DMS 273 treated with DMSO at 0.1 percent for 48 hours (cell line): ENCODE results near the gene MBOAT2.

Source experiments
- DNase-seq: peaks from one replicate; lab custom pipeline; 2025; lab: John Stamatoyannopoulos, UW

MBOAT2 gene

DNA sequence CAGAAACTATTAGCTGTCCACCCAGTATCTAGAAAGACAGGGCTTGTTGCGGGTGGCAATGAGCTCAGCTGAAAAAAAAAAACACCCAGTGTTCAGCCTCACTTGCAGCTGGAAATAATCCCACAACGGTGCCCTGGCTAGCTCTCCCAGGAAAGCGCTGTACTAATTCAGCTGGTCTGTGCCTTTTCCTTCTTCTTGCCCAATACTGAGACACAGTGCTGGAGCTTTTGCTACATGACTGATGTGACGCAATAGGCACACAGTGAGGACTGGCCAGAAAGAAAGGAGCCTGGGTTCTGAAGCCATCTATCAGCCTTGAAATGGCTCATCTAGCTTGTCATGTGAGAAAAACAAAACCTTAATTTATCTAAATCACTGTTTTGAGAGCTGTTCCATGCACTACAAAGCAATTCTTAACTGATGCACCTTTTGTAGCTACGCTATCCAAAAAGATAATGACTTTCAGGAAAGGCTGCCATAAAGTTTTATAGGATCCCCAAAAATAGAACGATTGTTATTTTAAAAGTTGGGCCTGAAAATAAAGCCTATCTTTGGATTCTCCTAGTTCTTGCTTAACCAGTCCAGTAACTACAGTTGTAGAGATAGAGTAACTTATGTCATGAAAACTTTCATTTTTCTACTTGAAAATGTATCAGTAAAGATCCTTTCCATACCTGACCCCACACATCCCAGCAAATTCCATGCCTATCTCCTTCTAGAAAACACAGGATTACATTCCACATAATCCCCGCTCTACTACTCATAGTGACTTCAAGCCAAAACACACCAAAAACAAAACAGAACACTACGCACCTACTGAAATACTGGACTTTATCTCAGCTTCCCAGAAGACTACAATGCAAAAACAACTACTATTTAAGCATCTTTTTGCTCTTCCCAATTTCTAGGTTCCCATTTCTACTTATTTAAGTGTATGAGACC is 181.9 kb downstream of the MBOAT2 start:
- DNase-seq: no peak

GRCh38 chr2:8819948-8820347 is 183.5 kb downstream of the MBOAT2 start:
- DNase-seq: no peak

DNA sequence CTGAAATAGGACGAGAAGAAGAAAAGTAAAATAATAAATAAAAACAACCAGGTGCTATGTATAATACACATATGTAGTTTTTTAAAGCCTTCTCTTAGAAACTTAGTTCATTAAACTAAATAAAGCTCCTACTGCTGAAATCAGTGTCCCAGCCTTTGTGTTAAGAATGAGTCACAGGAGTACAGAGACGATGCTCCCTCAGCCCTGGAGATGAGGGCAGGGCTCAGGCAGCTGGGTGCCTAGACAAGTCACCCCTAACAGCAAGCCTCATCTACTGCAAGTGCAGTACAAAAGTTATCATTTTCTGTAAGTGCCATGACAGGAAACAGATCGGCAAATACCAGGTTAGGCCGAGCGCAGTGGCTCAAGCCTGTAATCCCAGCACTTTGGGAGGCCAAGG is 184.3 kb downstream of the MBOAT2 start:
- no peak for DNase-seq

- DNase-seq: no peak
Measured at GRCh38 chr2:8817221-8817620, 186.3 kb downstream of the MBOAT2 start.

GRCh38 chr2:8806885-8807704 is 196.4 kb downstream of the MBOAT2 start:
- no peak for DNase-seq

DNA sequence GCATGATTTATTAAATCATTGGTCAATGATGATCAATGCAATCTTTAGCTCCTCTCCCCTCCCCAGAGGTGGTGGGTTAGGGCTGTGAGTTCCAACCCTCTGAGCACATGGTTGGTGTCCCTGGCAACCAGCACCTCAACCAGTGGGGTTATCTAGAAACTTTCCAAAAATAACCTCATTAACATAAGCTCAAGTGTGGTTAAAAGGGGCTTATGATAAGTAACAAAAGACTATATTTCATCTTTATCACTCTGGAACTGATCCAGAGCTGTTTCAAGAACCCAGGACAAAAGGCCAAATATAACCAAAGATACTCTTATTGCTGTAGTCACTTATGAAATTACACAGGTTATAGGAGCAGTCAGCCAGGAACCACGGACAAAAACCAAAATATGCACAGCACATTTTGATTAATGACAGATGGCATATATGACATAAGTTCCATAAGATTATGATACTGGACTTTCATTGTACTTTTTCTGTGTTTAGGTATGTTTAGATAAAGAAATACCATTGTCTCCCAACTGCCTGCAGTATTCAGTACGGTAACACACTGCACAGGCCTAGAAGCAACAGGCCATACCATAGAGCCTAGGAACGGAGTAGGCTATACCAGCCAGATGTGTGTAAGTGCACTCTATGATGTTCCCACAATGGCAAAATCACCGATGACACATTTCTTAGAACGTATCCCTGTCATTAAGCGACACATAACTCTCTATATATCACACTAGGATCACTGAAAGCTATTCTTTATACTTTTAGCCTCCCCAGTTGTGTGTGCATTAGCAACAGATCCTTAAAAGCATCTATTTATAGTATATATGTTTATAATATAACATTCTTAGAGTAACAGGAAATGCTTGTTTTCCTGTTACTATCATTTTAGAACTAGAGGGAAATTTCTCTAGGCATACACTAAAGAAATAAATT is 197.9 kb downstream of the MBOAT2 start:
- DNase-seq: no peak

DNA sequence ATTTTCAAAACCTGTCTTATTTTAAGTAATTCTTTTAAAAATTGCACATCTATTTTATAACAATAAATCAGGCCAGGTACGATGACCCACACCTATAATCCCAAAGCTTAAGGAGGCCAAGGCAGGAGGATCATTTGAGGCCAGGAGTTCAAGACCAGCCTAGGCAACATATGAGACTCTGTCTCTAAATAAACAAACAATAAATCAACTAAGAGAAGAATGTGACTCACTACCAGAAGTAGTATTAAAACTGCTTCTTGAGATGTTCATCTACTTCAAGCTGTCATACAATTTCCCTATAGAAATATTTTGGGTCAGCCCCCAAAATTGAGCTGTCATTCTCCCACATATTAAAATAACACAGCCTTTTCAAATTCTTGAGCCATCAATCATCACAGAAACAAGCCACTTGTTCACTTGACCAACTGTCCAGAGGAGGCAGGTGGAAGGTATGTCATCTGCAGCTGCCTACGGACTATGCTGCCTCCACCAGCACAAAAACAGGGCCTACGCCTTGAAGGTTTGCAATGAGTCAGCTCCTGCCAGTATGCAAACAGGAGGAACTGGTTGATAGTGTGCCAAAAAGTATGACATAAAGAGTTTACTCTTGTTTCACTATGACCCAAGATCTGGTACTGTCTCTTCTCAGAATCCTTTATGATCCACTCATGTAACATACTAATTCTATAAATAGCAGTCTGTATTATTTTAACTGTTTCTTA is 199.7 kb downstream of the MBOAT2 start:
- DNase-seq: peak; percentile 49

GRCh38 chr2:8802741-8803140 is 200.7 kb downstream of the MBOAT2 start:
- no peak for DNase-seq
